Measurements from ENCODE around the gene FAM170B.
A peak's percentile ranks its signal among the peaks of the same experiment; 100 is the strongest.

The FAM170B gene

DNA sequence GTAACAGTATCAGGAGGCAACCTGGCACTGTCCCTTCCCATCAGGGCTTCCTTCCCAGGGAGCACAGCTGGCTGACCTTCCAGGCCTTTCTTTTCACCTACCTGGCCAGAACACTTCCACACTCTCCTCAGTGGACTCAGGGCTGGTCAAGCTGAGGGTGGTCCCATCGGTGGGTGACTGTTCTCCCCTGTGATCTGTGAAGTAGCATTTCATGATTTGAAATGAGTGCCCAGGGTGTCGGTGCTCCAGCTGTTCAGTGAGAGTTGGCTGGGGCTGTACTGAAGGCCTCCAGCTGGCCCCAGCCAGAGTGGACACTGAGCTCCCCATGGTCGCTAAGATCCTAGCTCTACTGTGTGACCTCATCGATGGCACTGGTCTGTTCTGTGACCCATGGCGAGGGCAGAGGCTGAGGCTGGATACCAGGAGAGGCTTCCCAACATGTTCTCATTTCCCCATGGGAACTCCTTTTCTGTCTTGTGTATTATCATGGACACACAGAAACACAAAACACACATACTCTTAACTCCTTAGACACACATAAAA is at the start of gene FAM170B:
TSS of gene FAM170B (minus strand) at position 316 of the 543 bp plus-strand sequence. CDS start at position 213, 103 bp downstream.
- FAIRE-seq: no peak
- DNase-seq (ENCODE audit: extremely low spot score, insufficient read length, low read depth): no peak

DNA sequence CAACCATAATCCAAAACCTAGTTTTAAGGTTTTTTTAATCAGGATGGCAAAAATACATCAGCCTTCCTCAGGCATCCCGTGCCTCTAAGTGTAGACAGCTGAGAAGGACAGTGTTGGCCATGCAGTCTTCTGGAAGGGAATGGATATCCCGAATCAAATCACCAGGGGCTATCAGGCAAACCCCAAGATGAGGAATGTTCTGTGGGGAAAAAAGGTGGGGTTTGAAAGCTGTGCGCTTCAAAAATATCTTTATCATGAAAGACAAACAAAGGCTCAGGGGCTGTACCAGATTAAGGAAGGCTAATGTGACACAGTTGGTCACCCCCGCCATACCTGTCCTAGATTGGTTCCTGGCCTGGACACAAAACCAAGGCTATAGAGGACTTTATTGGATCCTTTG is 49.0 kb upstream of the FAM170B start:
- FAIRE-seq (no peak), DNase-seq (ENCODE audit: extremely low spot score, insufficient read length, low read depth) (no peak)

DNA sequence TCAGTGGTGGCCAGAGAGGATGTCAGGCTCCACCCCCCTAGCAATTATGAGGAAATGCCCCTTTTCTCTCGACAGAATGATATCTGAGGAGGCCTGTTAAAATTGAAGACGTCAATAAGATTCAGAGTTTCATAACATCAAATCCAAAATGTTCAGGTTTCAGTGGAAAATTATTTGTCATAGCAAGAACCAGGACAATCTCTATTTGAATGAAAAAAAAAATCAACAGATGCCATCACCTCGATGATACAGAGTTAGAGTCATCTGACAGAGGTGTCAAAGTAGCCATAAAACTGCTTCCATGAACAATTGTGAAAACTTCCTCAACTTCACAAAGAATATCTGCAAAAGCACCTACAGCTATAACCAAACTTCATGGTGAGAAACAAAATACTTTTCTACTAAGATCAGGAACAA is 46.6 kb upstream of the FAM170B start:
- DNase-seq (ENCODE audit: extremely low spot score, insufficient read length, low read depth) (no peak), FAIRE-seq (no peak)

DNA sequence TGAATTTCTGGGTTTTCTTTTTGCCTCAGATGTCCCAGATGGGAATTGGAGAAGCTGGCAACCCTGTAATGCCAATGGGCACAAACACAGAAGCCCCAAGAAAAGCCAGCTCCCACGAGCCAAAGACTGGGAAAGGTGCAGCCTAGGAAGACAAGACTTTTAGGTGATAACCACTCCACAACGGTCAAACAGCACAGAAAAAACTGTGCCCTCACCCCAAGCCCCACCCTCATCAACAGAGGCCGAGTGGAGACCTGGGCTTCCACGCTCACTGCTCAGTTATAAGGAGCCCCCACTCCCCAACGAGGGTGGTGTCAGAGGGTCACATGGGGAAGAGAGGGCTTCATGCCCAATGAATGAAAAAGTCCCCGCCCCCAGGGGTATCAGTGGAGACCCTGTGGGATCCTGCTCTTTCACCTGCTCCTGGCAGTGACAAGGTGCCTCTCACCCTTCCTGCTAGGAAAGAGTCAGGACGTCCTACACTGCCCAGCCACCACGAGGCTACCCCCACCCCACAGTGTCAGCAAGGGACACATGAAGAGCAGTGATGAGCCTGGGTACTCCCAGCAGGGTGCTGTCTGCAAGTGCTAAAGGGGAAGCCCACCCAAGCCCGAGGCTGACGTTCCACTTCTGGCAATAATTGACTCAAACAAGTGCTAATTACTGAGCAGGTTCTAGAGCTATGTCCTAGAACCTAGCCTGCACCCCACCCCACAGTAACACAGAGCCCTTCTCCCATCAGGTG is 46.0 kb upstream of the FAM170B start:
- peak; percentile 80 for FAIRE-seq

DNA sequence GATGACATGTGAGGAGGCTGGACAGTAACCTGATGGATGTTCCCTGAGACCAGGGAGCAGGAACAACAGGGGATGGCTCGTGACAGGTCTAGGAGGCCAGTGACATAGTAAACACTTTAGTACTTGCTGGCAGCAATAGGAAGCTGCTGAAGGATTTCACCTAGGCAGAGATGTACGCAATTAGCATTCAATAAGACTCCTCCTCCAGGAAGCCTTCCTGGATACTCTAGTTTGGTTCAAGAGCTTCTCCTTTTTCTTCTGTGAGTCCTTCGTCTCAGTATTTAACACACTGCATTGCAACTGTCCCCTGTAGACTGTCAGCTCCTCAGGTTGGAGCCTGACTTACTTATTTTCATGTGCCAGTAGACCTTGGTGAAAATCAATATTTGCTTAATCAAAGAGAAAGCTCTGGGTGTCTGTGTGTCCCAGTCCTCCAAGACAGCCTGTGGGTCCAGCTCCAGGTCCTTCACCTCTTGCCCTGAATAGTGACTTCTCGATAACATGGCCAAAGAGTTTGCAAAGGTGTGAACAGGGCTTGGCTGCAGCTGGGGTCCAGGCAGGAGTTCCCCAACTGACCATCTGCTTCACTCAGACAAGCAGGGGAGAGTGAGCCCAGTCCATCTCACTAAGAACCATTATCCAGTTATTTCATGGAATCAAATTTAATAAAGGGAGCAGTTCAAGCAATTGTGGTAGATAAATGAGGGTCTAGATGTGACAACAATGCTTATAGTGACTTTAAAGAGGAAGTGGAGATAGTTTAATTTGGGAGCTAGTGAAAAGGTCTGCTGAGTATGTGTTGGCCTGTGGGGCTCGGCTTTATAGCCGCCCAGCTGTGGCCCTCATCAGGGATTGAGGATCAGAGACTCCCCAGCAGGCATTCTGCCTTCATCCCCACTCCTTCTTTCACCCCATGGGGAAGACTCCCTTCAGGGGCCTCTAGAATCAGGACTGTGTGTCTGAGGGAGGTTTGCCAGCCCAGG is 45.0 kb upstream of the FAM170B start:
- FAIRE-seq: peak; percentile 36
- DNase-seq (ENCODE audit: extremely low spot score, insufficient read length, low read depth): no peak

More for the DNA sequence above, 46.0 kb upstream of the FAM170B start:
- DNase-seq (ENCODE audit: extremely low spot score, insufficient read length, low read depth): no peak

DNA sequence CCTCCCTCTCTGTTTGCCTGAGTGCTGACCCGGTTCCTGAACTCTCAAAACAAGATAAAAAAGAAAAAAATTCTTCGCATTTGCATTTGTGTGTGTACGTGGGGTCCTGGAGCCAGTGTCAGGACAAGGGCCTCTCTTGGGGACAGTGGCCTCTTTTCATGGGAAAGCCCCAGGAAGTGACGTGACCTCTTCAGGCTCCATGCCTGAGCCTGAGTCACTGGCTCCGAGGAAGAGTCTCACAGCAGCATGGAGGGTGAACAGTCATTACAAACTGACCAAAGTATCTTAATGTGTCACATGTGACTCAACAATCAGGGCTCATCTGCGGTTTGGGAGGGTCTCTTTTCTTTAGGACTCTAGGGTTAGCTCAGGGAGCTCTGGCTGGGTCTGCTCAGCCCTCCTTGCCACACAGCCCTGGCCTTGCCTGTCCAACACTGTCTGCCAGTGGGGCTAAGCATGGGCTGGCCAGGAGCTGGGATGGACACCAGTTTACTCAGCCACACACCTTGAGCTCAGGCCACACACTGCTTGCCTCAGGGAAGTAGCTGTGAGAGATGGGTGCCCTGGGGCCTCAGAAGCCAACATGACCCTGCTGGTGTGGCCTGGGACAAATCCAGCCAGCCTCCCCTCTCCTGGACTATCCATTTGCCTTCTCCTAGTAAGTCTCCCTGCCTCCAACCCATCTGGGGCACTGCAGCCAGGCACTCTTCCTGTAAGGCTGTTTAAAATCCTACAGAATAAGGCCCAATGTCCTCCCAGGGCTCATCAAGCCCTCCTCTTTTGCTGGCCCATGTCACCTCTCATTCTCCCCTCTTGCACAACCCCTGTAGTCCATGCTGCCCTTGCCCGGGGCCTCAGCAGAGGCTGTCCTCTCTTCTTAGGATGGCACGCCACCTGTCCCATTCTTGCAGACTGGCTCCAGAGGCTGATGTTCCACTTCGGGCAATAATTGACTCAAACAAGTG is 43.9 kb upstream of the FAM170B start:
- peak; percentile 98 for FAIRE-seq

DNA sequence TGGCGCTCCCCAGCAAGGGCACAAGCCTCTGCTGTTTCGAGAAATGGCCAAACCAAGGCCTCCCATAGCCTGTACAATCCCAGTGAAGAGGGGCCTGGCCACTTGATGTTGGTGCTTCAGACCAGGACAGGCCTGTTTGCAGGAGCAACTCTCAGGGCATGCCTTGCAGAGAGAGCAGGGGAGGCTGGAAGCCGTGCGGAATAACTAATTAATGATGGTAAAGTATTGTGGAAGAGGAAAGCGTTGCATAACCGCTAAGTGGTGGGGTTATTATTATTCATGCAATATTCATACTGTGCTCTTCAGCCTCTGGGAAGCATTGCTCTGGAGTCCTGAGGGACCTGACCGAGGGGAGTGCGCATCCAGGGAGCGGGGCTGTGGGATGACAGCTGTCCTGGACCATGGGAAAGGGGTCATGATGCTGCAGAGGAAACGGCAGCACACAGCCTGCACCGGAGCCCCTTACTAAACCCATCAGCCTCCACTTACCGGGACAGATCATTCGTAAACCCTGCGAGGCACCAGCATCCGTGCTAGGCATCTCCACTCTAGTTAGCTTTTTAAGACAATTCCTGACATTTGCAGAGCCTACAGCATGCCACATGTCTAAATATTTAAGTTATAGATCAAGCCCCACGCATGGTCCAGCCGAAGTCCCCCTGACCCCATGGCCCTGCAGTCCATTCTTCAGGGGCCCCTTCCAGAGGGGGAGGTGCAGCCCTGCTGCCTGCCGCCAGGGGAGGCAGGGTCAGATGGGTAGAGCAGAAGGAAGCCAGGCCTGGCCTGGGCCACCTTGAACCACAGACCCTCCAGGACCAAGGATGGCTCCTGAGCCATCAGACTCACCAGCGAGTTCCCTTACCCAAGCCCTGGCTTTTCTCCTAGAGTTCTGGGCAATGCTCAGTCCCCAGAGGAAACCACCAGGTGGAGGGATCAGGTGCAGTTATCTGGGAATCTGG is 42.8 kb upstream of the FAM170B start:
- DNase-seq (ENCODE audit: extremely low spot score, insufficient read length, low read depth) (no peak), FAIRE-seq (peak; percentile 12)

More for the DNA sequence above, 43.9 kb upstream of the FAM170B start:
- DNase-seq (ENCODE audit: extremely low spot score, insufficient read length, low read depth): peak; percentile 64

DNA sequence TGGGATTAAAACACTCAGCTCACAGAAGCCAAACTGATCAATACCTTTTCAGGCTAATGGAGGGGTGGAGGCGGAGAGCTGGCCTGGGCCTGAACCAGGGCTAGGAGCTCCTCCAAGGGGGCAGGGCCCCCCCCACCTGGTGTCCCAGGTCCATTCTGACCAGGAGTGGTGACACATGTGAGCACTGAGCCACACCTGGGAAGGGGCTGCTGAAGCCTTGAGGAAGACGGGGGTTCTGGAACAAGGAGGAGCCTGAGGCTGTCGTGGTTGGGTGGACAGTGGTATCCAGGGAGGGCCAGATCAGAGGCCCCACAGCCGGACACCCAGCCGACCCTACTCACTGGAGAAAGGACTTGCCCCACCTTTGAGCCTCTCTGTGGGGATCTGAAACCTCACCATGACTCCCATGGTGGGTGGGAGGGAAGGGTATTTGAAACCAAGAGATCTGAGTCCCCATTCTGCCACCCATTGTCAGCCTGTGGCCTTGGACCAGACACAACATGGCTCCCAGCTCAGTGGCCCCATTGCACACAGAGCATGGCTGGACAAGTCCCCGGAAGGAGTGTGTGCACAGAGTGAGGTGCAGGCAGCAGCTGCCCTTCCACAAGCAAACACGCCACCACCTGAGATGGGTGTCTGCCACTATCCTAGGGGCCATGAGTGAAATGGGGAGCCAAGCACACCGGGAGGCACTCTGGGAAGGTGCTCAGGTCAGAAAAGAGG is 41.9 kb upstream of the FAM170B start:
- FAIRE-seq: no peak
- DNase-seq (ENCODE audit: extremely low spot score, insufficient read length, low read depth): no peak

DNA sequence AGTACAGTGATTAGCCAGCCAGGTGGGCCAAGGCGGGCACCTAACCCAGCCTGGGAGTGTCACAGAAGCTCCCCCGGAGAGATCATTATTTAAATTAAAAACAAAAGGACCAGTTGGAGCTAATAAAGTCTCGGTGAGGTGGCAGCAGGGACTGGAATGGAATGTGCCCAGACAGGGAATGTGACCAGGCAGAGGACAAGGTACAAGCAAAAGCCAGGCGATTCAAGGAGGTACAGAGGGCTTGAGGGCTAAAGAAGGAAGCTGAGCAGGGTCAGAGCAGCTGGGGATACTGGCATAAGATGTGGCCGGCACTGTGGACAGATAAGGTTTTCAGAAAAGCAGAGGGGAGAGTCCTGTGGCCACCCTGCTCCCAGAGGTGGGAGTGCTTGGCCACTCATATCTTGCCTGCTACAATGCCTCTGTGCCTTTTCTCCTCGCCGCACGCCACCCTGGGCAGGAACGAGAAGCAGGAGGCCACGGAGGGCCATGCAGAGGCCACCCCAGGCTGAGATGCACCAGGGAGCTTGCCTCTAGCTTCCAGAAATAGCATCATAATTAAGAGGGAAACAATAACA is 41.2 kb upstream of the FAM170B start:
- no peak for DNase-seq (ENCODE audit: extremely low spot score, insufficient read length, low read depth)
- FAIRE-seq: no peak

DNA sequence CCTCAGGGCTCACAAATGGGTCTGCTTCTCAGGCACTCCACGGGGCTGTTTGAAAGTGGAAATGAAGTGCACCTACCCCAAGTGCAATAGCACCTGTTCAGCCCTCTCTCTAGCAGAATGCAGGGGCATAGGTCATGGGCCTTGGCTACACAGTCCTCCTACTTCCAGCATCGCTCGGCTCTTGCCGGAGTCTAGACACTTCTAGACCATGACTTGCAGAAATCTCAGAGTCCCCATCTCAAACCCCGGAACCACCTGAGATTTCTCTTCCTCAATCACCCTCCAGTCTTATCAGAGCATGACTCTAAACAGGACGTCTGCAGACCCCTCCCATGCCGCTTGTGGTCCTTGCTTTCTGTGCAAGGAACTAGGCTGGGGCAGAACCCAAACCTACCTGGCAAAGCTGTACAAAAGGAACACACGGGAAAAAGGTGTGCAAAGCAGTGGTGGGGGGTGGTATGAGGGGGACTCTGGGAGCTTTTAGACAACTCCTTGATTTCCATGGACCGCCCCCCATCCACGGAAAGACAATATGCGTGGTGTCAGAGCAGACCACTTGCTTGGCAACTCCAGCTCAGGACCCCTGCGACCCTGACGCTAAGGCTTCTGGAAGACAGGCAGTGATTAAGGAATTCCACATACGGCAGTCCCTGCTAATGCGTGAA is 40.6 kb upstream of the FAM170B start:
- DNase-seq (ENCODE audit: extremely low spot score, insufficient read length, low read depth) (no peak), FAIRE-seq (no peak)

DNA sequence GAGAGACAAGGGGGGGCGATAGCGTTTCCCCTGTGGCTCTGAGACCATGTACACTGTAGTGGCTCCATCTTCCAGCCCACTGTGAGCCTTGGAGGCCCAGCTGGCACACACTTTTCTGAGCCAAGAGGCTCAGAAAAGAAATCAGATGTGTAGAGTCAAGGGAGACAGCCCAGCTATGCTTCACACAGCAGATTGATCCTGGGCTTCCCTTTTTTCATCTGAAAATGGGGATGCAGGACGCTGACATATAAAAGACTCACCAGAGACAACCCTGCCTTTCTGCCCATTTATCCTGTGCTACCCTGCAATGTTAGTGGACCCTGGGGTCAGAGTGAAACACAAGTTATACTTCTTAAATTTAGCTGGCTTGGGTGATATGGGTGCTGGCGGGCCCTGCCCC is 40.0 kb upstream of the FAM170B start:
- DNase-seq (ENCODE audit: extremely low spot score, insufficient read length, low read depth): no peak
- no peak for FAIRE-seq

DNA sequence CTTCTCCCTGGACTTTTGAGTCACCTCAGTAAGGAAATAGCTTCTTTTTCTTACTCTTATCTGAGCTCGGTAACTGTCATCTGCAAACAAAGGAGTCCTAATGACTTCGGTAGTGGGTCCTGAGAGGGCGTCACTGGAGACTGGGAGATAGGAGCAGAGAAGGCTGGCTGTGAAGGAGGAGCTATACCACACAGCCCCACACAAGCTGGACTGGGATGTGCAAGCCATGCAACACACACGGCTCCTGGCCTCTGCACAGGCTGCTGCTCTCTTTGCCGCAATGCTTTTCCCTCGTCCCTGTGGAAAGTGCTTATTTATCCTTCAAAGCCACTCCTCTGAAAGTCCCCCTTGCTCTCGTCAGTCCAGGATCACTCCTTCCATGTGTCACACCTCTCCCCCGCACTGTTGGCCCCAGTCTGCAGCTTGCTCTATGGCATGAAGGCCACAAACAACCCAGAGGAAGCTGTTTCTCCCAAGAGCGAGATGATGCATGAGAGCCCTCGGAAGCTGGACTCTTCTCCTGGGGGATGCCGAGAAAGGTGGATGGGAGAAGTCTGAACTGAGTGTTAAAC is 39.5 kb upstream of the FAM170B start:
- DNase-seq (ENCODE audit: extremely low spot score, insufficient read length, low read depth): no peak
- FAIRE-seq: no peak

DNA sequence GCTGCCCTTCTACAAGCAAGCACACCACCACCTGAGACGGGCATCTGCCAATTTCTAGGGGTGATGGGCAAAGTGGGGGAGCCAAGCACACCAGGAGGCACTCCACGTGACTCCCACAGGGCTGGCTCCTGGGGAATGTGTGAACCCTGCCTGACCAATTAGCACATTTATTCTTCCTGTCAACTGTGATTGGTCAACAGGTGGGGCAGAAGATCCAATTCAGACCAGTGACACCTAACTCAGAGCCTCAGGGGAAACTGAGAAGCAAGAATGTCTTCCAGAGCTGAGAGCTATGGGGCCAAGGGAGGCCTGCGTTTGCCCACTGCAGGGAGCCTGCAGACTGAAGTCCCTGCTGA is 38.9 kb upstream of the FAM170B start:
- peak; percentile 29 for FAIRE-seq
- no peak for DNase-seq (ENCODE audit: extremely low spot score, insufficient read length, low read depth)

DNA sequence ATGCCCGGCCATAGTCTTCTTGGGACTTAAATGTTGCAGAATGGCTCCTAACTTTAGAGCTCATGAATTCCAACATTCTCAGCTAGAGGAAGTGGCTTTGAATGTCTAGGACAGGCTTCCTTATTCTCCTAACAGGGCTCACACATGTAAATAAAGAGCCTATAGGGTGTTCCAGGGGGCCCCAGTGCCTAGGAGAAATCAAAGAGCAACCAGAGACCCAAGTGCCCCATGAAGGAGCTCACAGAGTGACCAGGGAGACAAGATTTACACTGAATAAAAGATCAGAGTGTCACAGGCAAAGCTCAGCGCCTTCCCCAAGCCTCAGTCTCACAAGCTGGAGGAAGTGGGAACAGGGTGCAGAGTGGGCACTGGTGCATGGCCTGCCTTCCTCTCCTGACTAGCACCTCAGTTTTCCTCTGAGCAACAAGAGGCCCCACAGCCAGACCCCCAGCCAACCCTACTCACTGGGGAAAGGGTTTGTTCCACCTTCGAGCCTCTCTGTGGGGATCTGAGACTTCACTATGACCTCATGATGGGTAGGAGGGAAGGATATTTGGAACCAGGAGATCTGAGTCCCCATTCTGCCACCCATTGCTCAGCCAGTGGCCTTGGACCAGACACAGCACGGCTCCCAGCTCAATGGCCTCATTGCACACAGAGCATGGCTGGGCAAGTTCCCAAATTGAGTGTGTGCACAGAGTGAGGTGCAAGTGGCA is 38.4 kb upstream of the FAM170B start:
- FAIRE-seq (peak; percentile 78), DNase-seq (ENCODE audit: extremely low spot score, insufficient read length, low read depth) (no peak)

DNA sequence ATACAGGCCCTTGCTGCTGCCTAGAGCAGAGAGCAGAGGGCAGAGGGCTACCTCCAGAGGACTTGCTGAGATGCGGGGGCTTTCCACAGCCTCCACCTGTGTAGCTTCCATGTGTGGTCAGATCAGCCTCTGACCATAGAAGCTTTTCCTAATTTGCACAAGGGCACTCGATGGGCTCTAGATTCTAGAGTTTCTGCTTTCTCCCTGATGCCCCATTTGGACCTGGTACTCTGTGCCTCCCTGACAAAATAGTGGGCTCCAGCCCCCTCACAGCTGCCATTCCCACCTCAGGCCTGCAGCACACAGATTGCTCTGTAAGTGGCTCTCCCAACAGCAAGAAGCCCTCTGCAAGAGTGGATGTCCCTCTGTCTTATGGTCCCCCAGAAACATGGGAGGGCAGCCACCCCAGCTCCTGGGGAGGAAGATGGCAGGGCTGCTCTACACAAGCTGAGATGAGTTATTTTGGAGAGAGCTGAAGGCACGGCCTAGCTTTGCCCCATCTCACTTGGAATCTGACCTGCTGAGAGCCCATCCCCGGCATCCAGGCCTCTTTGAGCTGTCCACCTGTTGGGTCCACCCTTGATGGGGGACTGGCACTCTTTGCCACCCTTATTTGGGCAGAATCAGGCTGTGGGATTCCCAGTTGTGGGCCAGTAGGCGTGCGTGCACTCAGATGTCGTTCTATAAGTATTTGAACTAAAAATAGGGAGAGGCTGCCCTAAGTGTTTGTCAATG is 37.7 kb upstream of the FAM170B start:
- FAIRE-seq: no peak
- DNase-seq (ENCODE audit: extremely low spot score, insufficient read length, low read depth): no peak
